Thoracic aorta (tissue), 2 donors: Measurements from ENCODE around the gene SAMD1. TPM values are rescaled to one million over a fixed set of nuclear protein-coding genes. Genes with fewer than 3 reads are reported as not detected.

ENCODE experiments used
- ATAC-seq: fragments of 150-250 bp; one replicate; pipeline ENCODE4 v1.8.0; 2017; ENCODE audit warnings: low read depth; ENCODE audit not compliant: insufficient number of reproducible peaks, low FRiP score
- DNase-seq: peaks from one replicate; pipeline ENCODE4 v3.0.0-alpha.2; 2020; ENCODE audit warnings: low spot score
- H3K27ac ChIP-seq, 2 donors: fragments of 200-600 bp; sonication (generic); 1 replicate in 1 of 2; 2 replicates in 1 of 2; pipeline ENCODE4 v1.5.1; 2016; ENCODE audit warnings: mild to moderate bottlenecking in 2 of 2, moderate library complexity in 2 of 2
- H3K27me3 ChIP-seq: fragments of 200-600 bp; sonication (generic); replicated peaks from 2 replicates; pipeline ENCODE4 v1.6.0; 2016; ENCODE audit warnings: mild to moderate bottlenecking; ENCODE audit not compliant: insufficient read depth
- H3K36me3 ChIP-seq: fragments of 200-600 bp; sonication (generic); one replicate; pipeline ENCODE4 v1.5.1; 2016
- H3K4me1 ChIP-seq, 2 donors: fragments of 200-600 bp; sonication (generic); 1 replicate in 1 of 2; 2 replicates in 1 of 2; pipeline versions ENCODE4 v1.5.1 to v1.6.0; 2016; ENCODE audit warnings: low read depth in 2 of 2, mild to moderate bottlenecking in 1 of 2; ENCODE audit not compliant: control insufficient read depth in 1 of 2
- H3K4me3 ChIP-seq: fragments of 200-600 bp; sonication (generic); 2 replicates; pipeline ENCODE4 v1.5.1; 2016; ENCODE audit warnings: mild to moderate bottlenecking
- H3K9me3 ChIP-seq: fragments of 200-600 bp; sonication (generic); 2 replicates; pipeline ENCODE4 v1.5.1; 2016
- CTCF ChIP-seq: fragments of 200-600 bp; sonication (generic); IDR thresholded peaks from one replicate; pipeline ENCODE4 v1.5.1; 2019; ENCODE audit warnings: antibody characterized with exemption
- total RNA-seq, 2 donors: library from RNA; depleted of rRNA; stranded (reverse); fragments of >200 nt; gene quantifications; one replicate each; pipeline versions ENCODE4 v1.1.0 to v1.2.3, GENCODE V29; 2016

The SAMD1 gene
- total RNA-seq, 2 donors from 2014 or later = 8.9 to 27.5 TPM

GRCh38 chr19:14093117-14093823, 2.7 kb upstream of the SAMD1 start:
- no peaks in the 10 kb centered on the region for H3K27me3 ChIP-seq
- H3K4me1 ChIP-seq = peaks cover 3 to 20% of the 10 kb centered on the region in 2 donors
- peaks cover 28% of the 10 kb centered on the region for H3K36me3 ChIP-seq
- ATAC-seq = no peak
- H3K9me3 ChIP-seq = peaks cover 7% of the 10 kb centered on the region
- TF ChIP-seq CTCF = no peak
- H3K4me3 ChIP-seq = no peak overlapping the region
- H3K27ac ChIP-seq = no peak overlapping the region
- DNase-seq = no peak

GRCh38 chr19:14091813-14092462, 1.4 kb upstream of the SAMD1 start:
- TF ChIP-seq CTCF = no peak
- Histone ChIP-seq H3K4me3 (peak overlapping the region; percentile 75), H3K27me3 (no peaks in the 10 kb centered on the region), H3K36me3 (peaks cover 22% of the 10 kb centered on the region), H3K4me1 (peaks cover 3 to 20% of the 10 kb centered on the region in 2 donors), H3K9me3 (peaks cover 7% of the 10 kb centered on the region), H3K27ac (peak overlapping the region; percentile 83 to 87)
- ATAC-seq (no peak), DNase-seq (no peak)

GRCh38 chr19:14091081-14091812, 696 bp upstream of the SAMD1 start:
- peaks cover 7% of the 10 kb centered on the region for H3K9me3 ChIP-seq
- peak overlapping the region; percentile 83 to 87 for H3K27ac ChIP-seq
- ATAC-seq (peak; percentile 47), DNase-seq (no peak)
- H3K4me1 ChIP-seq = peaks cover 3 to 20% of the 10 kb centered on the region in 2 donors
- peak overlapping the region; percentile 75 for H3K4me3 ChIP-seq
- TF ChIP-seq CTCF = peak; percentile 22
- H3K36me3 ChIP-seq = peaks cover 18% of the 10 kb centered on the region
- H3K27me3 ChIP-seq = no peaks in the 10 kb centered on the region

- Histone ChIP-seq H3K27ac (peak overlapping the region; percentile 58 to 61), H3K4me3 (peak overlapping the region; percentile 75), H3K9me3 (peaks cover 7% of the 10 kb centered on the region), H3K36me3 (peaks cover 11% of the 10 kb centered on the region), H3K4me1 (peaks cover 3 to 20% of the 10 kb centered on the region in 2 donors), H3K27me3 (no peaks in the 10 kb centered on the region)
- TF ChIP-seq CTCF = no peak
- ATAC-seq = no peak
- DNase-seq = no peak
Measured at GRCh38 chr19:14089662-14090508, 666 bp downstream of the SAMD1 start.
